Ovary (tissue), 3 donors: ENCODE measurements around the gene ACP5.
A peak's percentile ranks its signal among the peaks of the same experiment; 100 is the strongest.

Experiments
- CTCF ChIP-seq, 3 donors: fragments of 450-650 bp in 2 of 3; fragments of 200-600 bp in 1 of 3; IDR thresholded peaks; one replicate each; pipeline versions ENCODE4 v1.5.1 to v1.8.0; 2016 to 2022; ENCODE audit warnings: antibody characterized with exemption in 3 of 3, mild to moderate bottlenecking in 1 of 3
- EP300 ChIP-seq: sonication (generic); formaldehyde crosslinking; IDR thresholded peaks from one replicate; pipeline ENCODE4 v1.6.1; 2017; ENCODE audit warnings: antibody characterized with exemption
- POLR2A ChIP-seq: fragments of 450-650 bp; IDR thresholded peaks from one replicate; pipeline ENCODE4 v1.6.1; 2017; ENCODE audit warnings: antibody characterized with exemption, mild to moderate bottlenecking, moderate library complexity
- donor health status: DM: no; HTN: no; CAD: no.

GRCh38 chr19:11539495-11540365 is 37.7 kb downstream of the ACP5 start:
- no peak for TF ChIP-seq CTCF (IDR thresholded peaks at IDR 0.05)
- peak; percentile 43 for TF ChIP-seq POLR2A
- no peak for TF ChIP-seq EP300
